ENCODE measurements around the gene CAMK1D. TPM values are rescaled to one million over a fixed set of nuclear protein-coding genes. Genes with fewer than 3 reads are reported as not detected.
"Not testable (repeated sequence)": the region's sequence is repeated elsewhere in the genome, so short reads cannot be mapped to it uniquely, and the experiment has no call there.

Gene CAMK1D
- total RNA-seq, 1 experiment from 2014 or later: 6.0 TPM

GRCh38 chr10:12333380-12334185 lies 15.8 kb upstream of the CAMK1D start:
- Histone ChIP-seq H3K9me2 (ENCODE audit: insufficient read depth) (no peaks in the 10 kb centered on the region), H3K79me2 (ENCODE audit: low read depth) (no peaks in the 10 kb centered on the region), H4K20me1 (ENCODE audit: insufficient read depth) (no peaks in the 10 kb centered on the region), H2AFZ (peak overlapping the region; percentile 76; the same call in 1 of the 2 replicates), H3K4me3 (peak overlapping the region; percentile 46; the same call in 1 of the 2 replicates), H3K27me3 (ENCODE audit: insufficient read depth, low read depth) (no peaks in the 10 kb centered on the region), H3F3A (ENCODE audit: insufficient read depth, low read depth) (peaks cover 35% of the 10 kb centered on the region), H3K27ac (peak overlapping the region; percentile 96), H3K9me3 (ENCODE audit: insufficient read depth, low read depth) (no peaks in the 10 kb centered on the region), H3K4me2 (peak overlapping the region; percentile 76), H3K4me1 (replicated peaks; ENCODE audit: insufficient read depth) (peaks cover 45% of the 10 kb centered on the region), H3K36me3 (ENCODE audit: low read depth) (no peaks in the 10 kb centered on the region)
- TSS peak; percentile 100 for BruUV-seq (replicated peaks)
- ChIA-PET CTCF (interaction anchor here (1.0 kb wide), 1 partner anchor 323 kb away, joined by 3 read pairs; no protein-coding TSS in a partner anchor), POLR2A (ENCODE audit: unreplicated experiment) (interaction anchor here (0.7 to 1.0 kb wide), 3 partner anchors 12 to 1536 kb away, joined by 3 to 6 read pairs (median 3); no protein-coding TSS in a partner anchor)
- intact Hi-C loops (cut with micrococcal nuclease; ENCODE audit: unreplicated experiment): loop anchor here (1.0 to 5.0 kb wide), 3 partner anchors 15 to 379 kb away; no protein-coding TSS in a partner anchor
- peak; percentile 90 to 96 for DNase-seq
- TF ChIP-seq CTCF (conservative IDR thresholded peaks at IDR 0.05): no peak
- no peak for TF ChIP-seq EZH2 (IDR thresholded peaks at IDR 0.05; ENCODE audit: low read depth)

- POLR2A ChIA-PET (ENCODE audit: unreplicated experiment): no interaction called here
- no peaks in the 10 kb centered on the region for H3K79me2 ChIP-seq (ENCODE audit: low read depth)
- peaks cover 39% of the 10 kb centered on the region for H3K4me1 ChIP-seq (replicated peaks; ENCODE audit: insufficient read depth)
- H3F3A ChIP-seq (ENCODE audit: insufficient read depth, low read depth): peaks cover 29% of the 10 kb centered on the region
- peak in 1 of 2 experiments; percentile 84 for DNase-seq
- H3K9me2 ChIP-seq (ENCODE audit: insufficient read depth): no peaks in the 10 kb centered on the region
- no TSS peak for BruUV-seq (replicated peaks)
- H4K20me1 ChIP-seq (ENCODE audit: insufficient read depth): no peaks in the 10 kb centered on the region
- intact Hi-C loops (cut with micrococcal nuclease; ENCODE audit: unreplicated experiment): loop anchor here (5.0 kb wide), 1 partner anchor 378 kb away; no protein-coding TSS in a partner anchor
- H3K4me2 ChIP-seq: peak overlapping the region; percentile 76
- H3K4me3 ChIP-seq: peak overlapping the region; percentile 21; the same call in 1 of the 2 replicates
- H3K27me3 ChIP-seq (ENCODE audit: insufficient read depth, low read depth): no peaks in the 10 kb centered on the region
- peak overlapping the region; percentile 96 for H3K27ac ChIP-seq
- CTCF ChIA-PET: interaction anchor here (1.0 kb wide), 1 partner anchor 322 kb away, joined by 3 read pairs; no protein-coding TSS in a partner anchor
- H3K36me3 ChIP-seq (ENCODE audit: low read depth): no peaks in the 10 kb centered on the region
- H3K9me3 ChIP-seq (ENCODE audit: insufficient read depth, low read depth): no peaks in the 10 kb centered on the region
- TF ChIP-seq CTCF (conservative IDR thresholded peaks at IDR 0.05) (no peak), EZH2 (IDR thresholded peaks at IDR 0.05; ENCODE audit: low read depth) (no peak)
- 0 out of 2 replicates have a peak overlapping the region, but pooled peaks have one; percentile 1 for H2AFZ ChIP-seq
These were observed 15.2 kb upstream of the CAMK1D start for GRCh38 chr10:12334186-12334530.

GRCh38 chr10:12335169-12335568 lies 14.2 kb upstream of the CAMK1D start:
- POLR2A ChIA-PET (ENCODE audit: unreplicated experiment); H3K36me3 ChIP-seq (ENCODE audit: low read depth); H4K20me1 ChIP-seq (ENCODE audit: insufficient read depth); DNase-seq; H3K79me2 ChIP-seq (ENCODE audit: low read depth); intact Hi-C loops (cut with micrococcal nuclease; ENCODE audit: unreplicated experiment); BruUV-seq (replicated peaks); H3K4me2 ChIP-seq; H3K9me2 ChIP-seq (ENCODE audit: insufficient read depth); H3K4me3 ChIP-seq; H3K27me3 ChIP-seq (ENCODE audit: insufficient read depth, low read depth); H2AFZ ChIP-seq; H3K9me3 ChIP-seq (ENCODE audit: insufficient read depth, low read depth): not testable (repeated sequence)
- Histone ChIP-seq H3F3A (ENCODE audit: insufficient read depth, low read depth) (peaks cover 28% of the 10 kb centered on the region), H3K27ac (peak overlapping the region; percentile 96), H3K4me1 (replicated peaks; ENCODE audit: insufficient read depth) (peaks cover 29% of the 10 kb centered on the region)
- CTCF ChIA-PET: interaction anchor here (0.6 kb wide), 1 partner anchor 116 kb away, joined by 3 read pairs; no protein-coding TSS in a partner anchor

Measured in PC-9 (cell line).